ENCODE measurements around the gene ARID1B.
"Not testable (repeated sequence)": the region's sequence is repeated elsewhere in the genome, so short reads cannot be mapped to it uniquely, and the experiment has no call there.

Gene ARID1B

DNA sequence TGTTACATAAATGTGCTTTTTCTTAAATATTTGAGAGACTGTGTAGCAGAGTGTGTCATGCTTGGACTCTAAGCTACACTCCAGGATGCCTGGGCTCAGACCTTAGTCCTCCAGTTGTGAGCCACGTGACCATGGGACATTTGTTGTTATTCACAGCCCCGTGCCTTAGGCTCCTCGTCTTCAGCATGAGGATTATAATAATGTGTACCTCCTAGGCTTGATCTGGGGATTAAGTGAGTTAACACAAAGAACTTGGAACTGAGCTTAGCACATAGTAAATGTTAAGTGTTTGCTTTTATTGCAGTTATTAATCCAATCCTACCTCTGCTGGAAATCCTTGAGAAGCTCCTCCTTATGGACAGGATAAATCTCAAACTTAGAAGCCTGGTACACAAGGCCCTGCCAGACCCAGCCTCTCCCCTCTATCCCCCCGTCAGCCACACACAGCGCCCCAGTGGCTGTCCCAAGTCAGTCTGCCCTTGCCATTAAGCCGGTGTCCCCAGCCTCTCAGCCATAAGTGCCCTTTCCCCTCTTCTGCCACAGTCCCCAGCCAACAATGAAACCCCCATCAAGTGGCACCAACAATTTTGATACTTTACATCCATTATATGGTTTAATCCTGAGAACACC lies 368.6 kb downstream of the ARID1B start:
- no peak for DNase-seq

DNA sequence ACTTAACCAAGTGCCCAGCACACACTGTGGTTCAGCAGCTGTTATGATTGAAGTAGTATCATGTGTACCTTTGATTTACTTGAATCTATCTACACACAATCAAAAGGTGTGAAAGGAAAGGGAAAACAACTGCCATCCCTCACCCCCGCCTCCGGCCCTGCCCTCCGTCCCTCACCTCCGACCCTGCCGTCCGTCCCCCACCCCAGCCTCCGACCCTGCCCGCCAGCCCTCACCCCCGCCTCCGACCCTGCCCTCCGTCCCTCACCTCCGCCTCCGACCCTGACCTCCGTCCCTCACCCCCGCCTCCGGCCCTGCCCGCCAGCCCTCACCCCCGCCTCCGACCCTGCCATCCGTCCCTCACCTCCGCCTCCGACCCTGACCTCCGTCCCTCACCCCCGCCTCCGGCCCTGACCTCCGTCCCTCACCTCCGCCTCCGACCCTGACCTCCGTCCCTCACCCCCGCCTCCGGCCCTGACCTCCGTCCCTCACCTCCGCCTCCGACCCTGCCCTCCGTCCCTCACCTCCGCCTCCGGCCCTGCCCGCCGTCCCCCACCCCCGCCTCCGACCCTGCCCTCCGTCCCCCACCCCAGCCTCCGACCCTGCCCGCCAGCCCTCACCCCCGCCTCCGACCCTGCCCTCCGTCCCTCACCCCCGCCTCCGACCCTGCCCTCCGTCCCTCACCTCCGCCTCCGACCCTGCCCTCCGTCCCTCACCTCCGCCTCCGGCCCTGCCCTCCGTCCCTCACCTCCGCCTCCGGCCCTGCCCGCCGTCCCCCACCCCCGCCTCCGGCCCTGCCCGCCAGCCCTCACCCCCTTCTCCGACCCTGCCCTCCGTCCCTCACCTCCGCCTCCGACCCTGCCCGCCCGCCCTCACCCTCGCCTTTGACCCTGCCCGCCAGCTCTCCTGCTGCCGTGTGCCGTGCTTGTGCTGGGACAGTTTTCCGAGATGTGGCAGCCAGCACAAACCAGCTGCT lies 370.2 kb downstream of the ARID1B start:
- not testable (repeated sequence) for DNase-seq

DNA sequence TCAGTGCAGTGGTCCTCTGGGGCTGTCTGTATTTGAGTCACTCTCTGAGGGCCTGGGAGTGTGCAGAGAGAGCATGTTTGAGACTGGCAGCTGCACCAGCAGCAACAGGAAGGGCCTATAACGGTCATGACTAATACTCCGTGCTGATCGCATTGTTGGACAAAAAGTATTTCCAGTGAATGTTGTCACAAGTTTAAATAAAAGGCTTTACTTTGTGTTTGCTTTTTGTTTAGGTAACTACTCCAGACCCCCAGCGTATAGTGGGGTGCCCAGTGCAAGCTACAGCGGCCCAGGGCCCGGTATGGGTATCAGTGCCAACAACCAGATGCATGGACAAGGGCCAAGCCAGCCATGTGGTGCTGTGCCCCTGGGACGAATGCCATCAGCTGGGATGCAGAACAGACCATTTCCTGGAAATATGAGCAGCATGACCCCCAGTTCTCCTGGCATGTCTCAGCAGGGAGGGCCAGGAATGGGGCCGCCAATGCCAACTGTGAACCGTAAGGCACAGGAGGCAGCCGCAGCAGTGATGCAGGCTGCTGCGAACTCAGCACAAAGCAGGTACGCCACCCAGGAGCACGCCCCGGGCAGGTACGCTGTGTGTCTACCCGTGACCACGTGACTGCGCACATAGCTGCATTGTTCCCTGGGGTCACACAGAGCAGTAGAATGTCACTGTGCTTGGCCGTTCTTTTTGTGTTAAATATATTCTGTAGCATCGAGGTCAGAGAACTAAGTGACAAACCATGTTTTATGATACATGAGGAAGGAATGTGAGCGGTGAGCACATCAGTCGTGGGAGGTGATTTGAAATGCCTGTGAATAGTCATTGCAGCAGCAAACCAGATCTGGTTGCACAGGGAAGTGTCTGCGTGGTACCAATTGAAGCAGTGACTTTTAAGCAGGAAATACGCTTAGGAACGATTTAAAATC lies 371.5 kb downstream of the ARID1B start:
- DNase-seq: no peak

DNA sequence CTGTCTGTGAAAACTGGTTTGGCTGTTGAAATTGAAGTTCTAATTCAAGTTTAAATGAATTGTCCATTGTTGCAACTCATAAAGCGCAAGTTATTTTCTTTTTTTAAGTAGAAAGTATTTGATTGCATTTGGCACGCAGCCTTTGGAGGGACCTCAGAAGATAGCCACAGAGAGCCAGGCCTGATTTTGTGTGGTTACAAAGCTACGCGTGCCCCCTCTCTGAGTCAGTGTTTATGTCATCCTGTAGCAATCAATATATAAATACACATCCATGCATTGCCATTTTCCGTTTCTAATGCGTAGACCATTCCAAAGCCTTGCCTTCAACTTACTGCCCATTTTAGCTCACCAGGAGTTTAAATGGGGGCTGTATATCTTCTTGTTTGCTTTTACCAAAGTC lies 372.9 kb downstream of the ARID1B start:
- DNase-seq: no peak

DNA sequence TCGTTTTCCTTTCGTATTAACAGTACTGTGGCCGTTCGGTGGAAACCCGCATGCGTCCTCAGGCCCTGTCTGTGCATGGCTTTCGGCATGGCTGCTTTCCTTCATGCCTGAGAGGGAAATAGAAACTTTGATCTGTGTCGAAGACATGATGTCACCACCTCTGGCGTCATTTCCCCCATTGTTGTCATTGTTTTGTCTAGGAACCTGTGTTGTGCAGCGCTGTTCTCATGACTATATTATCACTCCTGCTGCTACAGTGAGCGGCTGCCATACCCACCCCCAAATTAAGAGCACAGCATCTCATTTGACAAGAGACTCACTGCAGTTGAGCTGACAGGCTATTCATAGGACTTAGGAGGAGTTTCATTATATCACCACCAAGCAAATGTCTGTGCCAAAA lies 373.9 kb downstream of the ARID1B start:
- no peak for DNase-seq

DNA sequence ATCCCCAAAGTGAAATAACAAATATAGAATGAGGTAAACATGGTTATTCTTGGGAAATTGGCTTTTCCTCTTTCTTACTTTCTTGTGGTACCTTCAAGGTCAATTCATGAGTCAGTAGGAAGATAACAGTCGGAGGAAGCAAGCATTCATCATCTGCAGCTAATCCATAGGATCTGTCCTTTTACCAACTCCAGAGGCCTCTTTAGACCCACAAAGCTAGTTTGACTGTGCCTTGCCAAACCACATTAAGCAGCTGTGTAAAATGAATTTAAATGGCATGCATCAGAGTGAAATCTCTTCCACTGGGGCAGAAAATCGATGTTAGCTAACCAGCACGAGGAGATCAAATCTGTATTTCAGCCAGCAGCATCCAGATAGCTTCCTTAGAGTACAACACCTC lies 374.8 kb downstream of the ARID1B start:
- DNase-seq: no peak

DNA sequence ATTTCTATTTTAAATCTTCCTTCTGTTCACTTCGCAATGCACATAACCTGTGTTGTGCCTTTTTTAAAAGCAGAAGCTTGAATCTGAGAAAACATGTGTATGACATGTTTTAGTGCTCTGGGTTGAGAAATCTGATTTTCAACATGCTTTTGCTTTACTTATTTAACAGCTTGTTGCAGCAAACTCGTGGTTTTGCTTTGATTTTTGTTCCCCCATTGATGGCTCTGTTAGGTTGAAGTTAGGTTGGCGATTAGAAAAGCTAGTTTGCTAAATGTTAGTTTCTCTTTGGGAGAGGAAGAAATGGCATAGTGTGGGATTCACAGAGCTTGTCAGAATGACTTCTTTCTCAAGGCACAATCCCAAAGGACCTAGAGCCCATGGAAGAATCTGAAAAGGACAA lies 375.4 kb downstream of the ARID1B start:
- DNase-seq: no peak

DNA sequence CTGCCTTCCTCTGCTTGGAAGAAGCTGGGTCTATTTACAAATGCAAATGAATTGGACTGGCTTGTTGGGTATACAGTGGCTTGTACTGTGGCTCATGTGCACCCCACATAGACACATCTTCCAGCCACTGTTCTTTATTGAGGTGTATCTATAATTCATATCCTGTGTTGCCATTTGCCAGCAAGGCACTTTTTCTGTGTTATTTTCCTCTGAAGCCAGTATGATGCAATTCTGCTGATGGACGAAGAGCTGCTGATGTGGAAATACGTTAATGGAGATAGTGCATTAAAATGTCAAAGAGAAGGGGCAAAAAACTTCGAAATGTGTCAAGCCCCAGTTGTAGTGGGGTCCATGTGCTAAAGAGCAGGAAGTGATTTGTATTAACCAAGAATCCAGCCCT lies 378.6 kb downstream of the ARID1B start:
- DNase-seq: no peak

DNA sequence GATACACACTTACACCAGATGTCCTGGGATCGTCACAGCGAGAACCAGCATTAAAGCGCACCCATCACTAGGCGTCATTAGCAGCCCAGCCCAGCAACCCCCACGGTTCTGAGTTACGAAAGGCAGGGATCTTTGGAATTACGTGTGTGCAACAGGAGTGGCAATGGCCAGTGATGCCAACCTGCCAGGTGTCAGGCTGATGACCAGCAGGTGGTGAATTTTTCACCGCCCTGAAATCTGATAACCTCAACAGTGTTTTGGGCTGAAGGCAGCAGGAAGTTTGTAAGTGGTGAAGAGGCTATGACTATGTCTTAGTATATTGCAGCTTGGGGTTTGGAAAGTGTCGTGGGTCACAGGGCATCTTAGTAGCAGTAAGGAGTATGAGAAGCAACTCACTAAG lies 380.1 kb downstream of the ARID1B start:
- DNase-seq: no peak

DNA sequence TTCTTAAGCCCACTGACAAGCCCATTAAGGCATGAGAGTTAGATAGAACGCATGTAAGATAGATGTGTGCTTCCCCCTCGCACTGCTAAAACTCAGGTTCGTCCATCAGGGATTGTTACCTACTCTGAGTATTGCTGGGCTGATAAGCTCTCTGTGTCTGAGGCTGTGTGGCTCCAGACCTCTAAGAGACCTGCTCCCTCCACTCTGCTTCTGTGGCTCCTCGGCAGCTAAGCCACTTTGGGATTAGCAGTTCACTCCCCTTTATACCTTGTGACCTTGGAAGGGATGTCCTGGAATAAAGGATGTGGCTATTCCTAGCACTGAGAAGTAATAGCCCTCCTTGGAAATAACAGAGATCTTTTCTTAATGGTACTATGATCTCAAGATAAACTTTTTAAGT lies 381.3 kb downstream of the ARID1B start:
- DNase-seq: no peak

DNA sequence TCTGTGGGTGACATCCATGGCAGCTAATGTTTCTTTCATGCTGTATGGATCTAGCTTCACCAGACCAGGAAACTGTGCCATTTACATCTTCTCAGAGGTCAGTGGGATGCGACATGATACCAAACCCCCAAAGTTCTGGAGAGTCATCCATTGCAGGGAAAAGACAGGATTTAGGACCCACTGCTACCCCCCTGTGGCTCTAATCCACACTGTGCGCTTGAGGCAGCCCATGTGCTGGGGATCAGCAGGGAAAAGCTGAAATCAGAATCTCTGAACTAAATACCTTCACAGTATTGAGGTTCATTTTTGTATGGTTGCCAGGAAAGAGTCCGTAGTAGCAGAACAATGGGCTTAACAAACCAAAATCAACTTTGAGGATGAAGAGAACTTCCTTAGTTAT lies 381.7 kb downstream of the ARID1B start:
- no peak for DNase-seq

DNA sequence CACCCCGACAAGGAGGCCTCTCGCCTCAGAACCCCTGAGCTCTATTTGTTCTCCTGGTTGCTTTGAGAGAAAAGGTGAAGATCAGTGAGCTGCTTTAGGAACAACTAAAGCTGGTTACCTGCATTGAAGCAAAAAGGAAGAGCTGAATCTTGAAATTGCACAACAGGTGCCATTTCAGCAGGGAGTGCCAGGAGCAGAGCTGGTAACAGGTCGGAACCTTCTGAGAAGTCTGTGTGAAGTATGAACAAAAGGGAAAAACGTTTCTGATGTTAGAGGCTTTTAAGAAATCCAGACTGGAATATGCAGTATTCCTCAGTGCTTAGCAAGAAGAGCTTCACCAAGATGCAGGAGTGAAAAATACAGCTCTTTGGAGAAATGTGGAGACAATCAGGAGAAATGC lies 382.2 kb downstream of the ARID1B start:
- DNase-seq: no peak

DNA sequence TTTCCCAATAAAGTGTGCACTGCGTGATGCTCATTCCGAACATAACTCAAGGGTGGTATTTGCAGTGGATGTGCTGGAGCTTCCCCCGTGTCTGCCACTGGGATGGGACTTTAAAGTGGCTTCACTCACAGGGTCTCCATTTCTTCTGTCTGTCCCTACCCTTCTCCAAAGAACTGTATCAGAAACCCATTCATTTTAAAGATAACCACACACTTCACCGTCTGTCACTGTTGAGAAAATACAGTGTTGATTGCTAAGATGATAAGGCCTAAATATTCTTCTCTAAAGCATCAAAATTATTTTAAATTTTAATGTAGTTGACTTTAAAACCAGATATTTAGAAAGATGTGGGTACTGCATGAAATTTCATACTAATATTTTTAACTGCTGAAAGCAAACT lies 384.7 kb downstream of the ARID1B start:
- no peak for DNase-seq

DNA sequence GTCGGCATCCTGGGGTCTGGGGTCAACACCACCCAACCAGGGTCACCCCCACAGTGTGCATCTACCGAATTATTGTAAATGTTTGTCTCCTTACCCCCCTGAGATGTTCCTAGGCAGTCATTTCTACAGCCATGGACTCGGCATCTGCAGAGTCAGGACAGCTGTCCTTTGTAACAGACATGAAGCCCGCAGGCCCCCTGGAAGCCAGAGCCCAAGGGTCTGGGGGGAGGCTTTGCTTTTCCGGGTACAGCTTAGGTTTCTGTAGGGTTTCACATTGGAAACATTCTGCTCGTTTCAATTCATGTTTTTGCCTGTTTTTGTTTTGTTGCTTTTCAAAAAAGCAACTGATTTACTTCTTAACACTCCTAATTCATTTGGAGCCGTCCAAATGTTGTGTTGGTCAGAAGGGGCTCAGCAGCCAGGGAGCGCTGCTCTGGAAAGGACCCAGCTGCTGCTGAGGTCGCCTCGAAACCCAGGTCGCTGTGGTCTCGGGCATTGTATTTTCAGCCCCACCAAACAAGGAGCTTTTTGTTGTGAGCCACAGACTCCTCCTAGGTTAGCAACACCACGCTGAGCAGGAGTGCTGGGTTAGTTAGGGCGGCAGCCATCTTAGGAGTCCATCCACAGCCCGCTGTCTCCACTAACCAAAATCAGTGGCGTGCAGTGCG lies 385.7 kb downstream of the ARID1B start:
- no peak for DNase-seq

DNA sequence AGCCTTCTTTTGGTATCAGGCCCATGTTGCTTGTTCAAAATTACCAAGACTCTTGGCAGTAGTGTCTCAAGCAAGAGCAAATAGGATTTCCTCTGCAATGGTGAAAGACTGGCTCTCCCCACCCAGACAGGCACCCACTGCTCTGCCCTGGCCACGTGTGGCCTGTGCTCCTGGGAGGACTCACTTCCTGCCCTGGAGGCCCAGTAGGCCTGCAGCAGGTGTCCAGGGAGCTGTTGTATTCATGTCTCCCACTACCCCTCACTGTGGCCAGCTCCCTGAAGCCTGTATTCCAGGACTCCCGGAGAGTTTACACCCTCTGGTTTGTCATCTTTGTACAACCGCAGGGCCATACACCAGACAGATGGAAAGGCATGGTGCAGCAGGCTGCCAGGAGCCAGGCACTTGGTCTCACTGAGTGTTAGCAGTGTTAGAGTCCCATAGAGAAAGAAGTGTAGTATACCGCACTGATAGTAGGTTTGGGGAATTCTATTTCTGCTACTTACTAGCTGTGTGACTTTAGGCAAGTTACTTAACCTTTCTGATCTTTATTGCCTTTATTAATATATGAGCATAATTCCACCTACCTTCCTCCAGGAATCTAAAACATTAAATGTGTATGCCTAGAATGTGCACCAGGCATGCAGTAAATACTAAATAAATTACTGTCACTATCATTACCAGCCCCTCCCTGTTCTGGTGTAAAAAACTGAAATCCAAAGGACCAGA lies 386.4 kb downstream of the ARID1B start:
- no peak for DNase-seq

DNA sequence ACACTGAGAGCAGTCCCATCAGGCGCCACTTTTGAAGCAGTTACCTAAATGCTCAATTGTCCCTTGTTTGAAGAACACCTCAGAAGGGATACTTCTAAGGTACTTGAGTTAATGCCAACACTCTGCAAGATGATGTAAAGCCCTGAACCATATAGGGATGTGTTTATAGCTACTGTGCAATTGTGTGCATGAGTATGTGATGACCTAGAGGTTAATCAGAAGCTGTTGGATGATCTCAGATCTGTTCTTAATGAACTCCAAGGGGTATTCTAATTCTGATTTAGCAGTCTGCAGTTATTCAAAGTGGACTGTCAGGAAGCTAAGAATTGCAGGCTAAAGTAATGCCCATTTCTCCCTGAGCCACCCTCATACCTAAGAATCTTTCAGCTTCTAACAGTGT lies 387.8 kb downstream of the ARID1B start:
- no peak for DNase-seq

DNA sequence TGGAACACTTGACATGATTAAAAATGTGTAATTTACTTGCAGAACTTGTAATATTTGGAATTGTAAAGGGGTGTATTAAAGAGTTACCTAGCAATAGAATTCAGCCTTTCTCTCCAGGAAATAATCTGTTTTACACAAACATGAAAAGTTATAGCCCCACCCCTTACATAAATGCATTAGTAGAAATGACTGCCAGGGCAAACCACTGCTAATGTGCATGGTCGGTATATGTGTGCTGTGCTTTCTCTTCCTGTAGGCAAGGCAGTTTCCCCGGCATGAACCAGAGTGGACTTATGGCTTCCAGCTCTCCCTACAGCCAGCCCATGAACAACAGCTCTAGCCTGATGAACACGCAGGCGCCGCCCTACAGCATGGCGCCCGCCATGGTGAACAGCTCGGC lies 389.6 kb downstream of the ARID1B start:
- no peak for DNase-seq

DNA sequence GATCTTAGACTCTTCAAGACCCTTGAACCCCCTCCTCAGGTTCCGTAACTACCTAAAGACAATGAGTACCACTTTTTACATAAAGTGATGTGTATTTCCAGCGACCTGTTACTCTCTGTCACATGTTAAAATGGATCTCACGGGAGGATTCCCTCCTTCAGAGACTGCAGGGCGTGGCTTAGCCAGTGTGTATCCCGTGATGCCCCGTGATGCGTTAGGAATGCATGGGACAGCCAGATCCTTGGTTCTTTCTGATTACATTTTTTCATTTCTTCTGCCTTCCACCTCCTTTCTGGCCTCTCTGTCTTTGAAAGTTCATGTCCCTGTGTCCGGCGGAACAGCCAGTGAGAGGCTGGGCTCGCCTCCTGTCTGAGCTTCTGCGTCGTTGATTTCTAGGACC lies 390.7 kb downstream of the ARID1B start:
- no peak for DNase-seq

DNA sequence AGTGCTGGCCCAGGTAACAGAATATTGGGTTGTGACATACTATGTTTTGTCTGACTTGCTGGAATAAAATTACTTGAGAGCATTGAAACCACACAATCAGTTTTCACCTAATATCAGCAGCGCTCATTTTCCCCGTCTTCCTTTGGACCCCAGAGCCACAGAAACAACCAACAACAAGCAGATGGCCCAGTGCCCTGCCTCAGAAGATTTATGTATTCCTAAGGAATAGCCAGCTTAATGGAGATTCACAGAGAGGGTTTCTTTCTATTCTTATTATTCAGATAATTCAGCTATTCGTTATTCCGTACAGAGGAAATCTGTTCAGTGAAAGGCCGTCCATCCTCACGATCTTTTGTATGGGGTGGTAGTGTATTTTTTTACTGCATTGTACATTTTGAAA lies 391.3 kb downstream of the ARID1B start:
- DNase-seq: no peak

DNA sequence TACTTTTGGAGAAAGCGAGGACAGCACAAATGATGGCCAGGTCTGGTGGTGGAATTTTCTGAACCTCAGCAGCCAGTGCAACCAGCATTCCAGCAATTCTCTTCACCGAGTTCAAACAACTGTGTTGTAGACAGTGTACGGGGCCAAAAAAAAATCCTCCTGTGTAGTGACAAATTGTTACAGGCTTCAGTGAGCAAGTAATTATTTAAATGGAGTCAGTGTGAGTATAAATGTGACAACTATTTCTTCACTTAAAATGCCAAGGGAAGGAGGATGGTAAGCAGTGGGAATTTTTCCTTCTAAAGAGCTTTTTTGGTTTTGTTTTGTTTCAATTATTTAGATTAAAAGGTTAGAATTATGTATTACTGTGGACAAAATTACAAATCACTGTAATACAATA lies 392.0 kb downstream of the ARID1B start:
- no peak for DNase-seq

DNA sequence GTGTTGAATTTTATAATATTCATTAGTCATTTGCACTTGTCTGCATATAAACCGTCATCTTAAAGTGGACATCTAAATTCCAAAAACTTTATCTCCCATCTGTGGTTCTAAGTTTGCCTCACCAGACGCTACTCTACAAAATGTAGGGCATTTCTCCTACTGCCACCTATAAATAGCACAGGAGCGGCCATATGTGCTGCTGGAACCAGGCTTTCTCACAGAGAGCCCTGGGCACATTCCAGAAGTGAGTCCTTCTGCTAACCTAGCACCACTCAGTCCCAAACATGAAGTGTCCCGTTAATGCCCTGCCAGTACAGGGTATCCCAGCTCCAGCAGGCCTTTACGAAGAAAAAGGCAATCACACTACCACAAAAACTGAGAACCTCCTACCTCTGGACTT lies 392.5 kb downstream of the ARID1B start:
- no peak for DNase-seq

DNA sequence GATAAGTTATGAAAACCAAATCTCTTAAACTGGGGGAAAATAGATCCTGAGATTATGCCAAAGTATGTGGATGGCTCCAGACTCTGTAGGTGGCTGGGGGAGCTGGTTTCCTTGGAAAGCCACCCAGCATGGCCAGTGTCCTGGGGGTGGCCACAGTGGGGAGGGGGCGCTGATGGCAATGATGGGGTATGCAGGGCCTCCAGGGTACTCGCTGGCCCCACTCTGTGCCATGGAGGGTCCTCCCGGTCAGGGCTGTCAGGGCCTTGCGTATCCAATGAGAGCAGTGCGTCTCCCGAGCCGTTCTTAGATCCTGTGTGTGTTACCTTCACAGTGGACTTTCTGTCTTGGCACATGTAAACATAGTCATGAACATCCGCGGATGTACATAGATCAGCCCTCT lies 393.4 kb downstream of the ARID1B start:
- no peak for DNase-seq

Data from activated CD4-positive, alpha-beta T cell treated with anti-CD3 and anti-CD28 coated beads for 4 hours (primary cell).